H1 (cell line): Measurements from ENCODE around the gene XPO6. TPM values are rescaled to one million over a fixed set of nuclear protein-coding genes. Genes with fewer than 3 reads are reported as not detected.

Experiments used
- CTCF ChIA-PET: fragments of 300-600 bp; sonication (Branson Sonifier 250); formaldehyde crosslinking; loops from one replicate; lab custom pipeline; 2021; ENCODE audit not compliant: partially characterized antibody; lab: Charles Lee
- POLR2A ChIA-PET: fragments of 300-600 bp; sonication (Branson Sonifier 250); formaldehyde crosslinking; loops from one replicate; lab custom pipeline; 2021; ENCODE audit warnings: inconsistent platforms; ENCODE audit not compliant: partially characterized antibody; lab: Charles Lee
- DNase-seq, 2 experiments: peaks; one replicate each; pipeline versions ENCODE4 v3.0.0 to v3.0.0-alpha.2; 2010 to 2022; ENCODE audit warnings: low spot score in 2 of 2, low read depth in 1 of 2, mixed read lengths in 1 of 2
- FAIRE-seq: peaks from 2 replicates; lab custom pipeline; 2011; peaks lifted over from hg19 to GRCh38; lab: Jason Lieb, UNC
- H2AFZ ChIP-seq: 2 replicates; pipeline ENCODE4 v1.8.1; 2012; ENCODE audit warnings: low read length, inconsistent platforms
- H2AK5ac ChIP-seq: 2 replicates; pipeline ENCODE4 v1.6.1; 2013; ENCODE audit warnings: low read depth, low read length
- H2BK120ac ChIP-seq: replicated peaks from 2 replicates; pipeline ENCODE3; 2013; ENCODE audit warnings: low read depth, low read length, inconsistent platforms
- H2BK12ac ChIP-seq: 2 replicates; pipeline ENCODE4 v1.6.1; 2013; ENCODE audit warnings: low read depth, low read length
- H2BK15ac ChIP-seq: 2 replicates; pipeline ENCODE4 v1.6.1; 2013; ENCODE audit warnings: low read length
- H2BK20ac ChIP-seq: 2 replicates; pipeline ENCODE4 v1.6.1; 2013; ENCODE audit warnings: low read length
- H2BK5ac ChIP-seq: 2 replicates; pipeline ENCODE4 v1.6.1; 2013; ENCODE audit warnings: low read depth, low read length
- H3K14ac ChIP-seq: 2 replicates; pipeline ENCODE4 v1.6.1; 2013; ENCODE audit warnings: inconsistent platforms; ENCODE audit not compliant: insufficient read length
- H3K18ac ChIP-seq: 2 replicates; pipeline ENCODE4 v1.6.1; 2013; ENCODE audit warnings: low read length; ENCODE audit errors: extremely low read depth
- H3K23ac ChIP-seq: 2 replicates; pipeline ENCODE4 v1.6.1; 2013; ENCODE audit warnings: inconsistent platforms; ENCODE audit not compliant: insufficient read length
- H3K23me2 ChIP-seq: 2 replicates; pipeline ENCODE4 v1.6.1; 2013; ENCODE audit warnings: low read depth, low read length
- H3K27ac ChIP-seq: 2 replicates; pipeline ENCODE4 v1.6.1; 2011; ENCODE audit warnings: low read depth, low read length, inconsistent platforms
- H3K27me3 ChIP-seq, 4 experiments: replicated peaks in 1 of 4; 1 replicate in 1 of 4; 2 replicates in 3 of 4; pipeline versions ENCODE4 v1.6.1 to v1.8.1; 2011 to 2013; ENCODE audit warnings: low read length in 3 of 4, mild to moderate bottlenecking in 3 of 4, inconsistent platforms in 2 of 4, mixed read lengths in 2 of 4, moderate library complexity in 1 of 4; ENCODE audit not compliant: control insufficient read depth in 3 of 4, insufficient read depth in 3 of 4; ENCODE audit errors: extremely low read depth in 1 of 4
- H3K36me3 ChIP-seq, 4 experiments: 2 replicates each; pipeline versions ENCODE4 v1.6.1 to v1.8.1; 2011 to 2013; ENCODE audit warnings: mild to moderate bottlenecking in 4 of 4, low read length in 3 of 4, moderate library complexity in 2 of 4, control low read depth in 1 of 4, inconsistent platforms in 1 of 4; ENCODE audit not compliant: insufficient read depth in 4 of 4, control insufficient read depth in 2 of 4
- H3K4ac ChIP-seq: replicated peaks from 2 replicates; pipeline ENCODE3; 2013; ENCODE audit warnings: low read length, low read depth, mixed read lengths, inconsistent platforms; ENCODE audit not compliant: insufficient read length
- H3K4me1 ChIP-seq, 4 experiments: replicated peaks in 1 of 4; 1 replicate in 1 of 4; 2 replicates in 3 of 4; pipeline versions ENCODE4 v1.6.1 to v1.8.1; 2011 to 2013; ENCODE audit warnings: low read length in 3 of 4, inconsistent platforms in 2 of 4, mixed read lengths in 1 of 4; ENCODE audit not compliant: insufficient read depth in 4 of 4, control insufficient read depth in 3 of 4
- H3K4me2 ChIP-seq, 2 experiments: 2 replicates each; pipeline versions ENCODE4 v1.6.1 to v1.8.1; 2011 to 2013; ENCODE audit warnings: low read depth in 2 of 2, low read length in 2 of 2, control low read depth in 1 of 2, inconsistent platforms in 1 of 2, mild to moderate bottlenecking in 1 of 2; ENCODE audit not compliant: insufficient read depth in 1 of 2
- H3K4me3 ChIP-seq, 4 experiments: fragments of 200-600, 300-600 bp in 1 of 4; sonication (generic), shearing (Covaris generic), sonication (Bioruptor Twin) in 1 of 4; 2 replicates each; pipeline versions ENCODE4 v1.5.1 to v1.8.1; 2011 to 2016; ENCODE audit warnings: low read length in 4 of 4, low read depth in 3 of 4, control low read depth in 2 of 4, inconsistent platforms in 2 of 4, mild to moderate bottlenecking in 2 of 4, mixed read lengths in 1 of 4, moderate library complexity in 1 of 4; ENCODE audit not compliant: insufficient read depth in 2 of 4; ENCODE audit errors: extremely low read depth in 1 of 4
- H3K56ac ChIP-seq: replicated peaks from 2 replicates; pipeline ENCODE3; 2013; ENCODE audit warnings: low read depth, mild to moderate bottlenecking, mixed read lengths, low read length, inconsistent platforms; ENCODE audit not compliant: insufficient read length
- H3K79me1 ChIP-seq: 2 replicates; pipeline ENCODE4 v1.6.1; 2013; ENCODE audit warnings: low read depth, low read length, control low read depth
- H3K79me2 ChIP-seq, 2 experiments: 2 replicates each; pipeline versions ENCODE4 v1.6.1 to v1.8.1; 2012 to 2013; ENCODE audit warnings: low read length in 2 of 2, mild to moderate bottlenecking in 2 of 2, inconsistent platforms in 1 of 2; ENCODE audit not compliant: insufficient read depth in 2 of 2, control insufficient read depth in 1 of 2
- H3K9ac ChIP-seq, 4 experiments: replicated peaks in 1 of 4; 1 replicate in 1 of 4; 2 replicates in 3 of 4; pipeline versions ENCODE4 v1.6.1 to v1.8.1; 2011 to 2013; ENCODE audit warnings: low read depth in 3 of 4, low read length in 3 of 4, control low read depth in 2 of 4, mild to moderate bottlenecking in 2 of 4, moderate library complexity in 2 of 4, inconsistent platforms in 1 of 4; ENCODE audit errors: extremely low read depth in 1 of 4
- H3K9me3 ChIP-seq, 2 experiments: 2 replicates each; pipeline versions ENCODE4 v1.6.1 to v1.8.1; 2012 to 2013; ENCODE audit warnings: mild to moderate bottlenecking in 2 of 2, moderate library complexity in 2 of 2, control low read depth in 1 of 2, inconsistent platforms in 1 of 2, low read depth in 1 of 2, low read length in 1 of 2, mixed read lengths in 1 of 2; ENCODE audit not compliant: insufficient read depth in 2 of 2
- H4K20me1 ChIP-seq, 2 experiments: replicated peaks in 1 of 2; 2 replicates each; pipeline versions ENCODE3 to v1.8.1; 2011 to 2013; ENCODE audit warnings: inconsistent platforms in 2 of 2, low read length in 2 of 2, mild to moderate bottlenecking in 1 of 2; ENCODE audit not compliant: insufficient read depth in 2 of 2, control insufficient read depth in 1 of 2
- H4K5ac ChIP-seq: 2 replicates; pipeline ENCODE4 v1.6.1; 2013; ENCODE audit warnings: low read length, low read depth, mixed read lengths, inconsistent platforms; ENCODE audit not compliant: insufficient read length
- H4K8ac ChIP-seq: 2 replicates; pipeline ENCODE4 v1.8.0; 2013; ENCODE audit warnings: mild to moderate bottlenecking, moderate library complexity, low read length, inconsistent platforms; ENCODE audit not compliant: insufficient read depth; ENCODE audit errors: extremely low read depth
- H4K91ac ChIP-seq: replicated peaks from 2 replicates; pipeline ENCODE3; 2013; ENCODE audit warnings: low read length, mixed read lengths, inconsistent platforms; ENCODE audit not compliant: insufficient read length
- CTCF ChIP-seq, 3 experiments: IDR thresholded peaks; 1 replicate in 2 of 3; 2 replicates in 1 of 3; pipeline versions ENCODE4 v1.5.1 to v1.6.1; 2011; ENCODE audit warnings: low read length in 3 of 3, mild to moderate bottlenecking in 3 of 3, inconsistent platforms in 2 of 3, low read depth in 1 of 3, moderate library complexity in 1 of 3; ENCODE audit not compliant: insufficient read depth in 1 of 3; ENCODE audit errors: control extremely low read depth in 1 of 3
- EP300 ChIP-seq, 2 experiments: IDR thresholded peaks; 1 replicate in 1 of 2; 2 replicates in 1 of 2; pipeline ENCODE4 v1.6.1; 2011 to 2012; ENCODE audit warnings: low read depth in 2 of 2, low read length in 2 of 2, mild to moderate bottlenecking in 2 of 2, borderline replicate concordance in 1 of 2, inconsistent platforms in 1 of 2, moderate library complexity in 1 of 2
- RAD21 ChIP-seq, 2 experiments: IDR thresholded peaks in 1 of 2; conservative IDR thresholded peaks in 1 of 2; 2 replicates each; pipeline ENCODE4 v1.6.1; 2011; ENCODE audit warnings: low read depth in 2 of 2, low read length in 2 of 2, improper control_type of control experiment in 1 of 2, inconsistent platforms in 1 of 2, mild to moderate bottlenecking in 1 of 2, moderate library complexity in 1 of 2
- WGBS, 2 experiments: shearing (Covaris generic) in 1 of 2; methylation state at CpG; one replicate each; pipeline versions ENCODE4 v1.1.6 to v1.1.7; 2013 to 2015; ENCODE audit warnings: low lambda C conversion rate in 2 of 2, mixed read lengths in 2 of 2, inconsistent platforms in 1 of 2, low coverage in 1 of 2, missing lambda C conversion rate in 1 of 2; ENCODE audit not compliant: insufficient replicate concordance in 2 of 2, insufficient coverage in 1 of 2, insufficient read length in 1 of 2; ENCODE audit errors: extremely low coverage in 1 of 2, missing lambda C conversion rate in 1 of 2; 5-methylcytosine and 5-hydroxymethylcytosine counted together
- polyA plus RNA-seq, 7 experiments: library from polyadenylated mRNA; depleted of rRNA in 3 of 7; stranded (reverse) in 5 of 7; unstranded in 2 of 7; fragments of >200 nt in 5 of 7; fragments of 200-250 nt in 2 of 7; gene quantifications; 1 replicate in 5 of 7; 2 replicates in 1 of 7; 4 replicates in 1 of 7; pipeline versions ENCODE4 v1.2.1 to v1.2.3, GENCODE V29; 2011 to 2013; ENCODE audit warnings: missing spikeins in 2 of 7, mixed read lengths in 2 of 7
- total RNA-seq: library from RNA; stranded (reverse); fragmentation: NEBNext Ultra II Directional; extraction: Animal tissue kit (Norgen Biotek cat#: 25700); gene quantifications from 2 replicates; pipeline ENCODE4 v1.2.1, GENCODE V29; 2021

Gene XPO6
- total and polyA plus RNA-seq, 2 of the 8 experiments (the other 6 are each of a cell fraction or from before 2014, with no cell fraction given), result 152 to 254 TPM

- Histone ChIP-seq H3K23me2 (no peaks in the 10 kb centered on the region), H3K23ac (no peak overlapping the region), H4K20me1 (no peaks in the 10 kb centered on the region), H3K27me3 (no peaks in the 10 kb centered on the region), H3K79me2 (no peaks in the 10 kb centered on the region), H3K9me3 (no peaks in the 10 kb centered on the region), H2BK120ac (no peak overlapping the region), H3K56ac (no peak overlapping the region), H2BK12ac (no peak overlapping the region), H4K5ac (no peak overlapping the region), H3K79me1 (no peaks in the 10 kb centered on the region), H2BK5ac (no peak overlapping the region), H3K18ac (no peak overlapping the region), H4K8ac (no peak overlapping the region), H2AK5ac (no peak overlapping the region), H3K9ac (no peak overlapping the region), H4K91ac (no peak overlapping the region), H3K4ac (no peak overlapping the region), H3K14ac (no peak overlapping the region), H3K4me2 (no peak overlapping the region), H2BK20ac (no peak overlapping the region), H3K27ac (no peak overlapping the region), H3K36me3 (no peaks in the 10 kb centered on the region), H3K4me3 (no peak overlapping the region), H2AFZ (no peak overlapping the region), H3K4me1 (peaks cover 0 to 3% (median 0%) of the 10 kb centered on the region in 4 experiments; a peak in 1 of 7 replicates), H2BK15ac (no peak overlapping the region)
- POLR2A ChIA-PET, result no interaction called here
- no peak for DNase-seq
- TF ChIP-seq CTCF (IDR thresholded peaks at IDR 0.05; ENCODE audit: control extremely low read depth in 1 of 3, insufficient read depth in 1 of 3, low read depth in 1 of 3, low read length in 3 of 3), result peak; percentile 56 to 73 (median 62)
- peak; percentile 76 to 77 for TF ChIP-seq RAD21 (IDR thresholded peaks at IDR 0.05 in 1 of 2, conservative IDR thresholded peaks at IDR 0.05 in 1 of 2; ENCODE audit: low read depth in 2 of 2, low read length in 2 of 2)
- TF ChIP-seq EP300 (IDR thresholded peaks at IDR 0.05; ENCODE audit: borderline replicate concordance in 1 of 2, low read depth in 2 of 2, low read length in 2 of 2), result no peak
- CTCF ChIA-PET, result interaction anchor here (0.5 to 1.9 kb wide), 16 partner anchors 10 to 455 kb away, joined by 3 to 9 read pairs (median 4); no protein-coding TSS in a partner anchor
- FAIRE-seq, result no peak
- WGBS, 2 experiments, result 82% methylated on average over 4 of the region's 4 CpGs; no CpG with 5 or more reads in 1 of the 2 experiments
These were observed 6.3 kb upstream of the XPO6 start for GRCh38 chr16:28218109-28218508.
